MM.1S (cell line): ENCODE measurements around the gene CPA3.

Experiments
- DNase-seq: peaks from one replicate; pipeline ENCODE4 v3.0.0-alpha.2; 2015
- H2AFZ ChIP-seq: fragments of 300-600 bp; sonication (generic); 2 replicates; pipeline ENCODE4 v1.6.0; 2016; ENCODE audit warnings: antibody characterized with exemption, low read length
- H3F3A ChIP-seq: fragments of 300-600 bp; sonication (generic); 2 replicates; pipeline ENCODE4 v1.6.1; 2016; ENCODE audit warnings: mild to moderate bottlenecking, antibody characterized with exemption, low read length, moderate library complexity, mixed read lengths; ENCODE audit not compliant: insufficient read depth
- H3K27ac ChIP-seq: fragments of 300-600 bp; sonication (generic); 2 replicates; pipeline ENCODE4 v1.5.1; 2016; ENCODE audit warnings: mild to moderate bottlenecking, low read length
- H3K27me3 ChIP-seq: fragments of 300-600 bp; sonication (generic); replicated peaks from 2 replicates; pipeline ENCODE4 v1.6.0; 2016; ENCODE audit warnings: low read length; ENCODE audit not compliant: insufficient read depth
- H3K36me3 ChIP-seq: fragments of 300-600 bp; sonication (generic); replicated peaks from 2 replicates; pipeline ENCODE4 v1.6.1; 2016; ENCODE audit warnings: mild to moderate bottlenecking, low read length, mixed read lengths; ENCODE audit not compliant: insufficient read depth
- H3K4me1 ChIP-seq: fragments of 300-600 bp; sonication (generic); 2 replicates; pipeline ENCODE4 v1.6.1; 2016; ENCODE audit warnings: low read length, mixed read lengths
- H3K4me2 ChIP-seq: fragments of 300-600 bp; sonication (generic); 2 replicates; pipeline ENCODE4 v1.6.0; 2016; ENCODE audit warnings: low read depth, low read length
- H3K4me3 ChIP-seq: fragments of 300-600 bp; sonication (generic); 2 replicates; pipeline ENCODE4 v1.5.1; 2016; ENCODE audit warnings: low read length, mixed read lengths
- H3K79me2 ChIP-seq: fragments of 300-600 bp; sonication (generic); 2 replicates; pipeline ENCODE4 v1.6.1; 2016; ENCODE audit warnings: mixed run types, low read length, mixed read lengths
- H3K9ac ChIP-seq: fragments of 300-600 bp; sonication (generic); 2 replicates; pipeline ENCODE4 v1.6.1; 2016; ENCODE audit warnings: low read length, mixed read lengths
- H3K9me2 ChIP-seq: fragments of 300-600 bp; sonication (generic); replicated peaks from 2 replicates; pipeline ENCODE4 v1.6.1; 2016; ENCODE audit warnings: mild to moderate bottlenecking, low read length, mixed read lengths; ENCODE audit not compliant: insufficient read depth
- H3K9me3 ChIP-seq: fragments of 300-600 bp; sonication (generic); replicated peaks from 2 replicates; pipeline ENCODE4 v1.6.1; 2016; ENCODE audit warnings: mild to moderate bottlenecking, low read length, mixed read lengths; ENCODE audit not compliant: insufficient read depth
- H4K20me1 ChIP-seq: fragments of 300-600 bp; sonication (generic); 2 replicates; pipeline ENCODE4 v1.6.1; 2016; ENCODE audit warnings: mild to moderate bottlenecking, low read length, moderate library complexity, mixed read lengths; ENCODE audit not compliant: insufficient read depth
- CTCF ChIP-seq: fragments of 300-600 bp; sonication (generic); IDR thresholded peaks from 2 replicates; pipeline ENCODE4 v1.5.1; 2016; ENCODE audit warnings: antibody characterized with exemption, low read length, mixed read lengths
- EZH2 ChIP-seq: fragments of 300-600 bp; sonication (generic); optimal IDR thresholded peaks from 2 replicates; pipeline ENCODE3; 2017; ENCODE audit warnings: low read depth, mild to moderate bottlenecking, antibody characterized with exemption, low read length, mixed read lengths
- EZH2phosphoT487 ChIP-seq: fragments of 300-600 bp; sonication (generic); IDR thresholded peaks from 2 replicates; pipeline ENCODE4 v1.6.1; 2018; ENCODE audit warnings: antibody characterized with exemption, low read length

Gene CPA3

GRCh38 chr3:148943506-148944205 is 78.6 kb downstream of the CPA3 start:
- peak; percentile 86 for DNase-seq
- H3K4me1 ChIP-seq, result no peaks in the 10 kb centered on the region
- H4K20me1 ChIP-seq, result no peaks in the 10 kb centered on the region
- H3K27me3 ChIP-seq, result no peaks in the 10 kb centered on the region
- no peaks in the 10 kb centered on the region for H3F3A ChIP-seq
- no peak overlapping the region for H2AFZ ChIP-seq
- no peak overlapping the region for H3K9ac ChIP-seq
- TF ChIP-seq EZH2 (no peak), CTCF (peak; percentile 87), EZH2phosphoT487 (no peak)
- no peak overlapping the region for H3K4me2 ChIP-seq
- H3K9me2 ChIP-seq, result no peaks in the 10 kb centered on the region
- no peak overlapping the region for H3K27ac ChIP-seq
- H3K79me2 ChIP-seq, result no peaks in the 10 kb centered on the region
- no peak overlapping the region for H3K4me3 ChIP-seq
- H3K9me3 ChIP-seq, result no peaks in the 10 kb centered on the region
- no peaks in the 10 kb centered on the region for H3K36me3 ChIP-seq

DNA sequence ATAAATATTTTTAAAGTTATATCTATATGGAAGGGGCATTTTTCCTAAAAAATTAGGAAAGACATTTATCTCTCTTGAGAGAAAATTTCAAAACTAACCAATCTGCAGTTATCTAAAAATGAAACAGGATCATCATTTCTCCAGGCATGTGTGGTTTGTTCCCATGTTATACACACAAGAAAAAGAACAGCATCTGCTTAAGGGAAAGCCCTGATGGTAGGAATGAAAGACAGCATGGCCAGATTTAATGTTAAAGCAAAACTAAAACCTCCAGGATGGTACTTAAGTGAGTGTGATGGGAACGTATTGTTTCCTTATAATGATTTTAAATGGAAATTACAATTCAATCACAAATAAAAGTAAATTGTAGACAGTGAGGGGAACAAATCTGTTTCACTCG is 80.0 kb downstream of the CPA3 start:
- TF ChIP-seq EZH2phosphoT487 (no peak), CTCF (no peak), EZH2 (no peak)
- no peaks in the 10 kb centered on the region for H3K79me2 ChIP-seq
- H3K4me2 ChIP-seq, result no peak overlapping the region
- H3K27ac ChIP-seq, result no peak overlapping the region
- no peaks in the 10 kb centered on the region for H3F3A ChIP-seq
- H3K27me3 ChIP-seq, result no peaks in the 10 kb centered on the region
- no peaks in the 10 kb centered on the region for H4K20me1 ChIP-seq
- H3K9ac ChIP-seq, result no peak overlapping the region
- no peaks in the 10 kb centered on the region for H3K9me2 ChIP-seq
- DNase-seq, result no peak
- no peaks in the 10 kb centered on the region for H3K9me3 ChIP-seq
- H3K4me3 ChIP-seq, result no peak overlapping the region
- H3K36me3 ChIP-seq, result no peaks in the 10 kb centered on the region
- no peak overlapping the region for H2AFZ ChIP-seq
- H3K4me1 ChIP-seq, result no peaks in the 10 kb centered on the region
